Endothelial cell of umbilical vein (primary cell): ENCODE data around the gene KCNF1. TPM values are rescaled to one million over a fixed set of nuclear protein-coding genes. Genes with fewer than 3 reads are reported as not detected.

Experiments
- BruUV-seq: library from RNA; stranded (reverse); fragments of 400-500 nt; replicated peaks from 2 replicates; lab custom pipeline; 2021; lab: Mats Ljungman, UMichigan
- CTCF ChIA-PET: fragments of 300-600, 350-600 bp; sonication (Branson Sonifier 250); formaldehyde crosslinking; loops from one replicate; lab custom pipeline; 2021; ENCODE audit warnings: antibody characterized with exemption, inconsistent platforms; lab: Charles Lee
- POLR2A ChIA-PET: fragments of 300-600, 350-600 bp; sonication (Branson Sonifier 250); formaldehyde crosslinking; loops from one replicate; lab custom pipeline; 2021; ENCODE audit warnings: antibody characterized with exemption, inconsistent platforms; lab: Charles Lee
- DNase-seq: peaks from one replicate; pipeline ENCODE4 v3.0.0-alpha.2; 2011; ENCODE audit warnings: low read depth, low spot score
- FAIRE-seq: peaks from 2 replicates; lab custom pipeline; 2011; peaks lifted over from hg19 to GRCh38; lab: Jason Lieb, UNC
- H2AFZ ChIP-seq: 2 replicates; pipeline ENCODE4 v1.6.0; 2012; ENCODE audit warnings: low read depth, low read length, control low read depth, inconsistent platforms
- H3K27ac ChIP-seq: 2 replicates; pipeline ENCODE4 v1.5.1; 2011; ENCODE audit warnings: low read depth, mild to moderate bottlenecking, control low read depth, low read length, moderate library complexity; ENCODE audit not compliant: insufficient read depth
- H3K27me3 ChIP-seq, 2 experiments: 2 replicates each; pipeline versions ENCODE4 v1.6.0 to v1.6.1; 2011; ENCODE audit warnings: low read length in 2 of 2, mixed read lengths in 1 of 2; ENCODE audit not compliant: control insufficient read depth in 2 of 2, insufficient read depth in 2 of 2
- H3K36me3 ChIP-seq, 2 experiments: 2 replicates in 1 of 2; 3 replicates in 1 of 2; pipeline ENCODE4 v1.5.1; 2011; ENCODE audit warnings: low read length in 2 of 2, mild to moderate bottlenecking in 1 of 2, moderate library complexity in 1 of 2; ENCODE audit not compliant: control insufficient read depth in 2 of 2, insufficient read depth in 2 of 2; ENCODE audit errors: extremely low read depth in 1 of 2
- H3K4me1 ChIP-seq: 3 replicates; pipeline ENCODE4 v1.5.1; 2011; ENCODE audit warnings: mild to moderate bottlenecking, low read length; ENCODE audit not compliant: control insufficient read depth, insufficient read depth; ENCODE audit errors: extremely low read depth
- H3K4me2 ChIP-seq: 2 replicates; pipeline ENCODE4 v1.6.1; 2011; ENCODE audit warnings: low read length, control low read depth, mixed read lengths; ENCODE audit not compliant: insufficient read depth
- H3K4me3 ChIP-seq, 3 experiments: fragments of 200-600 bp in 1 of 3; sonication (generic), shearing (Covaris generic) in 1 of 3; replicated peaks in 1 of 3; 2 replicates each; pipeline ENCODE4 v1.5.1; 2011 to 2016; ENCODE audit warnings: control low read depth in 3 of 3, low read length in 3 of 3, mild to moderate bottlenecking in 2 of 3, inconsistent platforms in 1 of 3, low read depth in 1 of 3, moderate library complexity in 1 of 3; ENCODE audit not compliant: insufficient read depth in 1 of 3
- H3K79me2 ChIP-seq: 2 replicates; pipeline ENCODE4 v1.6.0; 2012; ENCODE audit warnings: low read length, inconsistent platforms; ENCODE audit not compliant: control insufficient read depth, insufficient read depth
- H3K9ac ChIP-seq: replicated peaks from 2 replicates; pipeline ENCODE3; 2011; ENCODE audit warnings: low read length, control low read depth; ENCODE audit not compliant: insufficient read depth; ENCODE audit errors: extremely low read depth
- H3K9me1 ChIP-seq: replicated peaks from 3 replicates; pipeline ENCODE4 v1.6.0; 2011; ENCODE audit warnings: mild to moderate bottlenecking, low read length; ENCODE audit not compliant: control insufficient read depth, insufficient read depth; ENCODE audit errors: extremely low read depth
- H3K9me3 ChIP-seq: replicated peaks from 2 replicates; pipeline ENCODE4 v1.5.1; 2012; ENCODE audit warnings: low read length, inconsistent platforms; ENCODE audit not compliant: control insufficient read depth, insufficient read depth
- H4K20me1 ChIP-seq: replicated peaks from 2 replicates; pipeline ENCODE3; 2011; ENCODE audit warnings: mild to moderate bottlenecking, low read length; ENCODE audit not compliant: control insufficient read depth, insufficient read depth; ENCODE audit errors: extremely low read depth
- CTCF ChIP-seq, 2 donors: IDR thresholded peaks; 1 replicate in 1 of 2; 2 replicates in 1 of 2; pipeline ENCODE4 v1.5.1; 2011; ENCODE audit warnings: low read length in 2 of 2, mild to moderate bottlenecking in 2 of 2, moderate library complexity in 2 of 2, control low read depth in 1 of 2, inconsistent platforms in 1 of 2, low read depth in 1 of 2; ENCODE audit not compliant: insufficient read depth in 1 of 2; ENCODE audit errors: extremely low read depth in 1 of 2
- EZH2 ChIP-seq: IDR thresholded peaks from 2 replicates; pipeline ENCODE4 v1.6.1; 2012; ENCODE audit warnings: borderline replicate concordance, low read depth, mild to moderate bottlenecking, moderate library complexity, low read length, inconsistent platforms; ENCODE audit not compliant: severe bottlenecking
- FOS ChIP-seq: IDR thresholded peaks from 2 replicates; pipeline ENCODE4 v1.6.1; 2011; ENCODE audit warnings: mild to moderate bottlenecking, low read length, moderate library complexity, borderline replicate concordance; ENCODE audit not compliant: insufficient read depth
- GATA2 ChIP-seq: IDR thresholded peaks from 2 replicates; pipeline ENCODE4 v1.7.0; 2011; ENCODE audit warnings: low read depth, mild to moderate bottlenecking, moderate library complexity, mixed read lengths, low read length; ENCODE audit not compliant: insufficient read length, insufficient read depth
- JUN ChIP-seq: IDR thresholded peaks from 2 replicates; pipeline ENCODE4 v1.6.1; 2011; ENCODE audit warnings: borderline replicate concordance, low read depth; ENCODE audit not compliant: insufficient read length, insufficient read depth
- MAX ChIP-seq: IDR thresholded peaks from 2 replicates; pipeline ENCODE4 v1.6.1; 2011; ENCODE audit not compliant: insufficient read depth, insufficient read length
- MYC ChIP-seq: IDR thresholded peaks from one replicate; pipeline ENCODE4 v1.6.1; 2011; ENCODE audit warnings: mild to moderate bottlenecking, low read depth, low read length
- POLR2A ChIP-seq: IDR thresholded peaks from 2 replicates; pipeline ENCODE4 v1.6.1; 2012; ENCODE audit warnings: low read depth, mild to moderate bottlenecking, control low read depth, low read length
- POLR2AphosphoS5 ChIP-seq: IDR thresholded peaks from 2 replicates; pipeline ENCODE4 v1.6.1; 2012; ENCODE audit warnings: low read depth, mild to moderate bottlenecking, control low read depth, low read length, moderate library complexity; ENCODE audit not compliant: insufficient read depth
- dilution Hi-C: fragments of 300-500 bp; cut with MboI; formaldehyde crosslinking; loops from one replicate; pipeline ENCODE4 v1.15.0; 2019; ENCODE audit warnings: low sequenced_read_pairs; ENCODE audit not compliant: extremely low pct_ligation_motif_present
- intact Hi-C: fragments of 100-400 bp; cut with micrococcal nuclease; formaldehyde crosslinking; loops from one replicate; pipeline ENCODE4 v1.10.0; 2022
- polyA plus RNA-seq, 4 experiments: library from polyadenylated mRNA; depleted of rRNA in 3 of 4; stranded (reverse) in 3 of 4; unstranded in 1 of 4; fragments of >200 nt; gene quantifications; 2 replicates each; pipeline versions ENCODE4 v1.2.1 to v1.2.3, GENCODE V29; 2011 to 2012; ENCODE audit warnings: missing spikeins in 1 of 4
- total RNA-seq: library from RNA; stranded (reverse); gene quantifications from 2 replicates; pipeline ENCODE4 v1.2.3, GENCODE V29; 2021

KCNF1 gene
- total and polyA plus RNA-seq, 2 donors (not counting 3 experiments of a cell fraction or from before 2014, with no cell fraction given): 0.23 to 0.42 TPM

- no TSS peak for BruUV-seq
- DNase-seq (no peak), FAIRE-seq (no peak)
- no peak for TF ChIP-seq GATA2
- no peak for TF ChIP-seq POLR2AphosphoS5
- TF ChIP-seq MYC: no peak
- no peak for TF ChIP-seq POLR2A
- TF ChIP-seq JUN: no peak
- TF ChIP-seq CTCF (IDR thresholded peaks at IDR 0.05; ENCODE audit: extremely low read depth in 1 of 2, insufficient read depth in 1 of 2, low read depth in 1 of 2, low read length in 2 of 2): no peak
- no peak for TF ChIP-seq MAX
- TF ChIP-seq EZH2: no peak
- TF ChIP-seq FOS: no peak
- Histone ChIP-seq H3K4me1 (no peaks in the 10 kb centered on the region), H3K79me2 (no peaks in the 10 kb centered on the region), H3K36me3 (no peaks in the 10 kb centered on the region), H3K9ac (no peak overlapping the region), H4K20me1 (no peaks in the 10 kb centered on the region), H3K4me3 (no peak overlapping the region), H3K4me2 (no peak overlapping the region), H3K9me1 (no peaks in the 10 kb centered on the region), H3K9me3 (no peaks in the 10 kb centered on the region), H3K27me3 (peaks cover 12 to 13% of the 10 kb centered on the region in 2 experiments), H2AFZ (no peak overlapping the region), H3K27ac (no peak overlapping the region)
- intact Hi-C loops: no loop called here
- dilution Hi-C loops: no loop called here
- POLR2A ChIA-PET: no interaction called here
- CTCF ChIA-PET: interaction anchor here (0.6 to 1.7 kb wide), 4 partner anchors 10 to 29 kb away, joined by 3 to 4 read pairs (median 4); no protein-coding TSS in a partner anchor
Measured at GRCh38 chr2:10916953-10917352, 5.2 kb downstream of the KCNF1 start.
